Thyroid gland (tissue), 4 donors: ENCODE results near the gene RELCH. TPM values are rescaled to one million over a fixed set of nuclear protein-coding genes. Genes with fewer than 3 reads are reported as not detected.

ENCODE experiments used
- DNase-seq, 2 donors: peaks; one replicate each; pipeline ENCODE4 v3.0.0-alpha.2; 2019
- H3K27ac ChIP-seq, 3 donors: fragments of 200-600 bp; sonication (generic); 1 replicate in 2 of 3; 2 replicates in 1 of 3; pipeline ENCODE4 v1.5.1; 2016 to 2019; ENCODE audit warnings: mild to moderate bottlenecking in 1 of 3, moderate library complexity in 1 of 3
- H3K27me3 ChIP-seq: fragments of 200-600 bp; sonication (generic); one replicate; pipeline ENCODE4 v1.5.1; 2019
- H3K36me3 ChIP-seq, 2 donors: fragments of 200-600 bp; sonication (generic); one replicate each; pipeline ENCODE4 v1.5.1; 2016 to 2019
- H3K4me1 ChIP-seq, 2 donors: fragments of 200-600 bp; sonication (generic); one replicate each; pipeline ENCODE4 v1.5.1; 2017 to 2019
- H3K4me3 ChIP-seq, 3 donors: fragments of 200-600 bp; sonication (generic); replicated peaks in 1 of 3; 1 replicate in 2 of 3; 2 replicates in 1 of 3; pipeline ENCODE4 v1.5.1; 2016; ENCODE audit warnings: mild to moderate bottlenecking in 1 of 3
- H3K9me3 ChIP-seq: fragments of 200-600 bp; sonication (generic); one replicate; pipeline ENCODE4 v1.5.1; 2017
- CTCF ChIP-seq, 6 experiments: fragments of 200-600 bp in 3 of 6; fragments of 450-650 bp in 3 of 6; sonication (generic) in 3 of 6; IDR thresholded peaks; one replicate each; pipeline ENCODE4 v1.5.1; 2016 to 2019; ENCODE audit warnings: antibody characterized with exemption in 6 of 6, mild to moderate bottlenecking in 2 of 6, inconsistent platforms in 1 of 6, moderate library complexity in 1 of 6
- POLR2A ChIP-seq, 2 donors: fragments of 450-650 bp; IDR thresholded peaks; one replicate each; pipeline ENCODE4 v1.6.1; 2017; ENCODE audit warnings: antibody characterized with exemption in 2 of 2, mild to moderate bottlenecking in 2 of 2, moderate library complexity in 1 of 2
- WGBS, 2 donors: methylation state at CpG; one replicate each; pipeline ENCODE4 v1.1.5; 2017; 5-methylcytosine and 5-hydroxymethylcytosine counted together
- intact Hi-C: fragments of 100-400 bp; cut with DNase I; formaldehyde crosslinking; loops from one replicate; pipeline ENCODE4 v1.15.1; 2023
- total RNA-seq, 4 donors: library from RNA; depleted of rRNA; stranded (reverse); fragments of >200 nt; gene quantifications; one replicate each; pipeline ENCODE4 v1.2.3, GENCODE V29; 2016

Gene RELCH
- total RNA-seq, 4 donors from 2014 or later = 48.2 to 101 (median 56.9) TPM

- H3K4me3 ChIP-seq = no peak overlapping the region
- intact Hi-C loops = no loop called here
- no peaks in the 10 kb centered on the region for H3K9me3 ChIP-seq
- WGBS, 2 donors = 88 to 89% methylated on average over 9 of the region's 9 CpGs
- no peaks in the 10 kb centered on the region for H3K4me1 ChIP-seq
- no peaks in the 10 kb centered on the region for H3K27me3 ChIP-seq
- DNase-seq = no peak
- H3K27ac ChIP-seq = no peak overlapping the region
- no peak for TF ChIP-seq POLR2A (IDR thresholded peaks at IDR 0.05)
- no peak for TF ChIP-seq CTCF (IDR thresholded peaks at IDR 0.05)
- no peaks in the 10 kb centered on the region for H3K36me3 ChIP-seq
Observed at GRCh38 chr18:62340996-62341395, 153.9 kb downstream of the RELCH start.

GRCh38 chr18:62341473-62341872, 154.4 kb downstream of the RELCH start:
- intact Hi-C loops = no loop called here
- TF ChIP-seq POLR2A (IDR thresholded peaks at IDR 0.05) (no peak), CTCF (IDR thresholded peaks at IDR 0.05) (no peak)

GRCh38 chr18:62342884-62343283, 155.8 kb downstream of the RELCH start:
- intact Hi-C loops = no loop called here
- no peaks in the 10 kb centered on the region for H3K9me3 ChIP-seq

More at GRCh38 chr18:62341473-62341872, 154.4 kb downstream of the RELCH start:
- Histone ChIP-seq H3K9me3 (no peaks in the 10 kb centered on the region), H3K27me3 (no peaks in the 10 kb centered on the region), H3K4me1 (no peaks in the 10 kb centered on the region), H3K36me3 (no peaks in the 10 kb centered on the region), H3K4me3 (no peak overlapping the region), H3K27ac (no peak overlapping the region)
- DNase-seq = no peak
- 55 to 60% methylated on average over 3 of the region's 3 CpGs for WGBS, 2 donors

GRCh38 chr18:62343316-62343715, 156.3 kb downstream of the RELCH start:
- Histone ChIP-seq H3K36me3 (no peaks in the 10 kb centered on the region), H3K9me3 (no peaks in the 10 kb centered on the region), H3K27me3 (no peaks in the 10 kb centered on the region), H3K27ac (no peak overlapping the region), H3K4me1 (no peaks in the 10 kb centered on the region), H3K4me3 (no peak overlapping the region)
- WGBS, 2 donors = 90 to 92% methylated on average over 8 of the region's 8 CpGs
- no peak for TF ChIP-seq POLR2A (IDR thresholded peaks at IDR 0.05)
- no peak for TF ChIP-seq CTCF (IDR thresholded peaks at IDR 0.05)
- no peak for DNase-seq
- intact Hi-C loops = no loop called here

More at GRCh38 chr18:62342884-62343283, 155.8 kb downstream of the RELCH start:
- Histone ChIP-seq H3K27me3 (no peaks in the 10 kb centered on the region), H3K36me3 (no peaks in the 10 kb centered on the region), H3K27ac (no peak overlapping the region), H3K4me3 (no peak overlapping the region), H3K4me1 (no peaks in the 10 kb centered on the region)
- WGBS, 2 donors = 89 to 90% methylated on average over 4 of the region's 4 CpGs
- TF ChIP-seq CTCF (IDR thresholded peaks at IDR 0.05) (no peak), POLR2A (IDR thresholded peaks at IDR 0.05) (no peak)
- DNase-seq = no peak

GRCh38 chr18:62345909-62346308, 158.9 kb downstream of the RELCH start:
- TF ChIP-seq CTCF (IDR thresholded peaks at IDR 0.05) (no peak), POLR2A (IDR thresholded peaks at IDR 0.05) (no peak)
- DNase-seq = no peak
- no peak overlapping the region for H3K4me3 ChIP-seq
- H3K36me3 ChIP-seq = no peaks in the 10 kb centered on the region
- WGBS, 2 donors = 87 to 94% methylated on average over 2 of the region's 2 CpGs
- H3K4me1 ChIP-seq = no peaks in the 10 kb centered on the region
- no peak overlapping the region for H3K27ac ChIP-seq
- H3K9me3 ChIP-seq = no peaks in the 10 kb centered on the region
- no peaks in the 10 kb centered on the region for H3K27me3 ChIP-seq
- intact Hi-C loops = no loop called here
